SU-DHL-6 (cell line): Measurements from ENCODE around the gene LRP3.
"Not testable (repeated sequence)": the region's sequence is repeated elsewhere in the genome, so short reads cannot be mapped to it uniquely, and the experiment has no call there.

Experiments
- H2AFZ ChIP-seq: fragments of 200-600 bp; sonication (generic); 2 replicates; pipeline ENCODE4 v1.6.1; 2014; ENCODE audit warnings: low read depth, mild to moderate bottlenecking, moderate library complexity, mixed read lengths, antibody characterized with exemption, low read length; ENCODE audit not compliant: severe bottlenecking
- H3F3A ChIP-seq: fragments of 200-600 bp; shearing (Covaris generic); 2 replicates; pipeline ENCODE4 v1.6.0; 2016; ENCODE audit warnings: antibody characterized with exemption, mild to moderate bottlenecking; ENCODE audit not compliant: insufficient read depth
- H3K27ac ChIP-seq: fragments of 200-600 bp; sonication (generic); 2 replicates; pipeline ENCODE4 v1.5.1; 2016; ENCODE audit warnings: low read depth, mild to moderate bottlenecking, low read length, moderate library complexity, mixed read lengths
- H3K27me3 ChIP-seq: fragments of 200-600 bp; sonication (generic), shearing (Covaris generic); 2 replicates; pipeline ENCODE4 v1.6.0; 2014; ENCODE audit warnings: mild to moderate bottlenecking, low read length
- H3K36me3 ChIP-seq: fragments of 200-600 bp; sonication (generic); 2 replicates; pipeline ENCODE4 v1.6.1; 2014; ENCODE audit warnings: mild to moderate bottlenecking, low read length, mixed read lengths
- H3K4me2 ChIP-seq: fragments of 300-600, 200-600 bp; shearing (Covaris generic), sonication (generic); 2 replicates; pipeline ENCODE4 v1.6.0; 2014; ENCODE audit warnings: low read length, low read depth, mild to moderate bottlenecking; ENCODE audit not compliant: poor library complexity, severe bottlenecking
- H3K4me3 ChIP-seq: fragments of 200-600 bp; sonication (generic); 2 replicates; pipeline ENCODE4 v1.5.1; 2014; ENCODE audit warnings: antibody characterized with exemption, low read length, mild to moderate bottlenecking, mixed read lengths; ENCODE audit not compliant: insufficient read depth, poor library complexity, severe bottlenecking
- H3K79me2 ChIP-seq: fragments of 200-600 bp; sonication (generic); 2 replicates; pipeline ENCODE4 v1.6.1; 2014; ENCODE audit warnings: mild to moderate bottlenecking, low read length, moderate library complexity; ENCODE audit not compliant: insufficient read depth
- H3K9ac ChIP-seq: fragments of 200-600 bp; sonication (generic); 2 replicates; pipeline ENCODE4 v1.7.0; 2014; ENCODE audit warnings: mild to moderate bottlenecking, low read length
- H3K9me2 ChIP-seq: fragments of 200-600 bp; sonication (generic); replicated peaks from 2 replicates; pipeline ENCODE4 v1.6.1; 2014; ENCODE audit warnings: low read length; ENCODE audit not compliant: insufficient read depth
- H3K9me3 ChIP-seq: fragments of 200-600 bp; sonication (generic); 2 replicates; pipeline ENCODE4 v1.6.1; 2014; ENCODE audit warnings: low read length, mixed read lengths; ENCODE audit not compliant: insufficient read depth
- H4K20me1 ChIP-seq: fragments of 200-600 bp; sonication (generic); 2 replicates; pipeline ENCODE4 v1.6.1; 2014; ENCODE audit warnings: low read depth, mild to moderate bottlenecking, antibody characterized with exemption, low read length, moderate library complexity, mixed read lengths
- EZH2phosphoT487 ChIP-seq: fragments of 200-600 bp; sonication (generic), shearing (Covaris generic); conservative IDR thresholded peaks from 2 replicates; pipeline ENCODE4 v1.6.1; 2018; ENCODE audit warnings: mild to moderate bottlenecking, antibody characterized with exemption, low read length, moderate library complexity, mixed read lengths
- TF ChIP-seq, protein P1 (sequence below): fragments of 200-600 bp; sonication (generic); IDR thresholded peaks from one replicate; pipeline ENCODE4 v1.5.1; 2017; ENCODE audit warnings: antibody characterized with exemption, mild to moderate bottlenecking, low read length, moderate library complexity; ENCODE audit not compliant: insufficient read depth, poor library complexity, severe bottlenecking

The LRP3 gene

DNA sequence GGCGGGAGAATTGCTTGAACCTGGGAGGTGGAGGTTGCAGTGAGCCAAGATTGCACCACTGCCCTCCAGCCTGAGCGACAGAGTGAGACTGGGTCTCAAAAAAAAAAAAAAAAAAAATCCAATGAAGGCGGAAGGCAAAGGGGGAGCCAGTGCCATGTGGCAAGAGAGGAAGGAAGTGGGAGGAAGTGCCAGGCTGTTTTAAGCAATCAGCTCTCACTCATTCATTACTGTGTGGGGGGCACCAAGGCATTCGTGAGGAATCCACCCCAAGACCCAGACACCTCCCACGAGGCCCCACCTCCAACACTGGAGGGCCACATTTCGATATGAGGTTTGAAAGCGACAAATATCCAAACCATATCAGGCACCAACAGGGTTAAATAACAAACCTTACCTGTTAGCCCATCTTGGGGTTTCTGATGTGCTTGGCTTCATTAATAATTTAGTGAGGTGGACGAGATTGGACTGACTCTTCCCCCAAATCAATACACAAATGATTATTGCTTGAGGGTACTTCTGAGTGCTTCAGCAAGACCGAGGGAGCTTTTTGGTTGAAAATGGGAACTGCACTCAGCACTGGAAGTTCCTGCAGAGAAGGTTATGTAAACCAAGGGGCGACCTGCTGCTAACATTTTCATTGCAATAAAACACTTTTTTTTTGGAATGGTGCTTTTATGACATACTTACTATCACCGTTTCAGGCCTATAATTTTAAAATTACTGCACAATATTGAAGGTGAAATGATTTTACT, 7.5 kb upstream of the LRP3 start:
- Histone ChIP-seq H3K9me3 (no peaks in the 10 kb centered on the region), H3K4me3 (no peak overlapping the region), H3K4me2 (no peak overlapping the region), H3K27ac (no peak overlapping the region), H3K9me2 (no peaks in the 10 kb centered on the region), H3K27me3 (no peaks in the 10 kb centered on the region), H3K9ac (no peak overlapping the region), H3K36me3 (no peaks in the 10 kb centered on the region), H3F3A (no peaks in the 10 kb centered on the region), H4K20me1 (no peaks in the 10 kb centered on the region), H2AFZ (no peak overlapping the region), H3K79me2 (no peaks in the 10 kb centered on the region)
- no peak for TF ChIP-seq EZH2phosphoT487
- TF ChIP-seq, protein P1, sequence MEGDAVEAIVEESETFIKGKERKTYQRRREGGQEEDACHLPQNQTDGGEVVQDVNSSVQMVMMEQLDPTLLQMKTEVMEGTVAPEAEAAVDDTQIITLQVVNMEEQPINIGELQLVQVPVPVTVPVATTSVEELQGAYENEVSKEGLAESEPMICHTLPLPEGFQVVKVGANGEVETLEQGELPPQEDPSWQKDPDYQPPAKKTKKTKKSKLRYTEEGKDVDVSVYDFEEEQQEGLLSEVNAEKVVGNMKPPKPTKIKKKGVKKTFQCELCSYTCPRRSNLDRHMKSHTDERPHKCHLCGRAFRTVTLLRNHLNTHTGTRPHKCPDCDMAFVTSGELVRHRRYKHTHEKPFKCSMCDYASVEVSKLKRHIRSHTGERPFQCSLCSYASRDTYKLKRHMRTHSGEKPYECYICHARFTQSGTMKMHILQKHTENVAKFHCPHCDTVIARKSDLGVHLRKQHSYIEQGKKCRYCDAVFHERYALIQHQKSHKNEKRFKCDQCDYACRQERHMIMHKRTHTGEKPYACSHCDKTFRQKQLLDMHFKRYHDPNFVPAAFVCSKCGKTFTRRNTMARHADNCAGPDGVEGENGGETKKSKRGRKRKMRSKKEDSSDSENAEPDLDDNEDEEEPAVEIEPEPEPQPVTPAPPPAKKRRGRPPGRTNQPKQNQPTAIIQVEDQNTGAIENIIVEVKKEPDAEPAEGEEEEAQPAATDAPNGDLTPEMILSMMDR = no peak

DNA sequence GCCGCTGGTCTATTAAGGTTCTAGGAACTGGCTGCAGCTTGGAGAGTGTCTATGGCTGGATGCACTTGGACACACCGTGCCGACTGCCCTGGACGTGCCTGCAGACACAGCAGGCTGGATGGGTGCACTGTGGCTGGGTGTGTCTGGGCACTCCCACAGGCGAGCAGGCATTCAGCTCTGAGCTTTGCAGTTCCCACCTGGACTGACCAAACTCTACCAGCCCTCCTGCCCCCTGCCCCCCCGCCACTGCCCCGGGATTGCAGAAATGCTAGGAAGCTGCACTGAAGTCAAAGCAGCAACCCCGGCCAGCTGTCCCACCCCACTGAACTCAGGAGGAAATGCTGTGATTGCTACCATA, 7.0 kb upstream of the LRP3 start:
- Histone ChIP-seq H3K79me2 (no peaks in the 10 kb centered on the region), H3F3A (no peaks in the 10 kb centered on the region), H4K20me1 (no peaks in the 10 kb centered on the region), H3K27ac (no peak overlapping the region), H3K9me2 (no peaks in the 10 kb centered on the region), H3K4me2 (no peak overlapping the region), H2AFZ (no peak overlapping the region), H3K4me3 (no peak overlapping the region), H3K9me3 (no peaks in the 10 kb centered on the region), H3K9ac (no peak overlapping the region), H3K36me3 (no peaks in the 10 kb centered on the region), H3K27me3 (no peaks in the 10 kb centered on the region)
- TF ChIP-seq, protein P1 = no peak
- TF ChIP-seq EZH2phosphoT487 = no peak

DNA sequence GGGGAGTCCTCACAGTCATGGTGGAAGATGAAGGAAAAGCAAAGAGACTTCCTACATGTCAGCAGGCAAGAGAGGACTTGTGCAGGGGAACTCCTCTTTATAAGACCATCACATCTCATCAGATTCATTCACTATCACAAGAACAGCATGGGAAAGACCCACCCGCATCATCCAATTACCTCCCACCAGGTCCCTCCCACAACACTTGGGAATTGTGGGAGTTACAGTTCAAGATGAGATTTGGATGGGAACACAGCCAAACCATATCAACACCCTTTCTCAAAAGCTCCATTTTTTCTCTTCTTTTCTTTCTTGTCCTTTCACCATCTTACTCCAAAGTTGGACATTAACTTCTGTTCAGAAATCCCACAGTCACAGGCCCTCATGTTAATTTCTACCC, 4.7 kb upstream of the LRP3 start:
- TF ChIP-seq EZH2phosphoT487 = no peak
- TF ChIP-seq, protein P1 = no peak
- Histone ChIP-seq H3K27me3 (no peaks in the 10 kb centered on the region), H3K4me2 (no peak overlapping the region)

DNA sequence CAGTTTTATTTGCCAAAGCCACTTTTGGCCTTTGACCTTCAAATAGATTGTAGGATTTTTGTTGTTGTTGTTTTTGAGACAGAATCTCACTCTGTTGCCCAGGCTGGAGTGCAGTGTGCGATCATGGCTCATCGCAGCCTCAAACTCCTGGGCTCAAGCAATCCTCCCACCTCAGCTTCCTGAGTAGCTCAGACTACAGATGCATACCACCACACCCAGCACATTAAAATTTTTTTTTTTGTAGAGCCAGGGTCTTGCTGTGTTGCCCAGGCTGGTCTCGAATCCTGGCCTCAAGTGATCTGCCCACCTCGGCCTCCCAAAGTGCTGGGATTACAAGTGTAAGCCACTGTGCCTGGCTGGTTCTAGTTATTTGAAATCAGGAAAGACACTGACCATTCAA, 3.0 kb upstream of the LRP3 start:
- H2AFZ ChIP-seq = not testable (repeated sequence)

More for the DNA sequence above, 4.7 kb upstream of the LRP3 start:
- no peaks in the 10 kb centered on the region for H4K20me1 ChIP-seq
- H3K4me3 ChIP-seq = no peak overlapping the region
- no peak overlapping the region for H2AFZ ChIP-seq
- no peaks in the 10 kb centered on the region for H3K9me2 ChIP-seq
- no peaks in the 10 kb centered on the region for H3F3A ChIP-seq
- no peaks in the 10 kb centered on the region for H3K79me2 ChIP-seq
- no peak overlapping the region for H3K9ac ChIP-seq
- no peaks in the 10 kb centered on the region for H3K9me3 ChIP-seq
- H3K27ac ChIP-seq = no peak overlapping the region
- no peaks in the 10 kb centered on the region for H3K36me3 ChIP-seq

More for the DNA sequence above, 3.0 kb upstream of the LRP3 start:
- not testable (repeated sequence) for H3K79me2 ChIP-seq, H3K36me3 ChIP-seq, H3K27ac ChIP-seq, H3K9ac ChIP-seq, H3K9me2 ChIP-seq, H4K20me1 ChIP-seq, H3K27me3 ChIP-seq, H3K9me3 ChIP-seq, H3K4me3 ChIP-seq, H3K4me2 ChIP-seq, H3F3A ChIP-seq
